Ascending aorta (tissue), 2 donors: ENCODE measurements around the gene SETD7. TPM values are rescaled to one million over a fixed set of nuclear protein-coding genes. Genes with fewer than 3 reads are reported as not detected.

ENCODE experiments used
- DNase-seq, 2 donors: peaks; one replicate each; pipeline ENCODE4 v3.0.0-alpha.2; 2019; ENCODE audit warnings: low spot score in 2 of 2
- H3K27ac ChIP-seq, 2 donors: fragments of 200-600 bp; sonication (generic); one replicate each; pipeline ENCODE4 v1.5.1; 2016 to 2017; ENCODE audit warnings: mild to moderate bottlenecking in 1 of 2
- H3K27me3 ChIP-seq: fragments of 200-600 bp; sonication (generic); one replicate; pipeline ENCODE4 v1.5.1; 2017
- H3K36me3 ChIP-seq, 2 donors: fragments of 200-600 bp; sonication (generic); one replicate each; pipeline ENCODE4 v1.5.1; 2016
- H3K4me1 ChIP-seq, 2 donors: fragments of 200-600 bp; sonication (generic); one replicate each; pipeline ENCODE4 v1.5.1; 2016 to 2017; ENCODE audit warnings: mild to moderate bottlenecking in 1 of 2
- H3K4me3 ChIP-seq, 2 donors: fragments of 200-600 bp; sonication (generic); one replicate each; pipeline ENCODE4 v1.5.1; 2016 to 2017; ENCODE audit warnings: mild to moderate bottlenecking in 1 of 2
- H3K9me3 ChIP-seq, 2 donors: fragments of 200-600 bp; sonication (generic); one replicate each; pipeline ENCODE4 v1.5.1; 2016
- CTCF ChIP-seq, 3 experiments: fragments of 200-600 bp in 2 of 3; fragments of 450-650 bp in 1 of 3; sonication (generic) in 2 of 3; IDR thresholded peaks; one replicate each; pipeline ENCODE4 v1.5.1; 2016 to 2019; ENCODE audit warnings: antibody characterized with exemption in 3 of 3, mild to moderate bottlenecking in 1 of 3, moderate library complexity in 1 of 3
- intact Hi-C: fragments of 100-400 bp; cut with DNase I; formaldehyde crosslinking; loops from one replicate; pipeline ENCODE4 v1.15.1; 2023
- total RNA-seq: library from RNA; depleted of rRNA; stranded (reverse); fragments of >200 nt; gene quantifications from one replicate; pipeline ENCODE4 v1.1.0, GENCODE V29; 2016

Gene SETD7
- total RNA-seq, 1 donor from 2014 or later, result 33.2 TPM

GRCh38 chr4:139492429-139492828, 63.6 kb downstream of the SETD7 start:
- no peak for TF ChIP-seq CTCF (IDR thresholded peaks at IDR 0.05)
- Histone ChIP-seq H3K27me3 (no peaks in the 10 kb centered on the region), H3K36me3 (no peaks in the 10 kb centered on the region), H3K9me3 (no peaks in the 10 kb centered on the region), H3K4me1 (no peaks in the 10 kb centered on the region), H3K4me3 (no peak overlapping the region), H3K27ac (no peak overlapping the region)
- intact Hi-C loops, result no loop called here
- no peak for DNase-seq

- no peaks in the 10 kb centered on the region for H3K27me3 ChIP-seq
- intact Hi-C loops, result no loop called here
- peaks cover 0 to 4% of the 10 kb centered on the region in 2 donors for H3K4me1 ChIP-seq
- no peak overlapping the region for H3K4me3 ChIP-seq
- H3K27ac ChIP-seq, result no peak overlapping the region
- no peak for TF ChIP-seq CTCF (IDR thresholded peaks at IDR 0.05)
- H3K9me3 ChIP-seq, result no peaks in the 10 kb centered on the region
- no peak for DNase-seq
- no peaks in the 10 kb centered on the region for H3K36me3 ChIP-seq
Measured at GRCh38 chr4:139489638-139490037, 66.4 kb downstream of the SETD7 start.

DNA sequence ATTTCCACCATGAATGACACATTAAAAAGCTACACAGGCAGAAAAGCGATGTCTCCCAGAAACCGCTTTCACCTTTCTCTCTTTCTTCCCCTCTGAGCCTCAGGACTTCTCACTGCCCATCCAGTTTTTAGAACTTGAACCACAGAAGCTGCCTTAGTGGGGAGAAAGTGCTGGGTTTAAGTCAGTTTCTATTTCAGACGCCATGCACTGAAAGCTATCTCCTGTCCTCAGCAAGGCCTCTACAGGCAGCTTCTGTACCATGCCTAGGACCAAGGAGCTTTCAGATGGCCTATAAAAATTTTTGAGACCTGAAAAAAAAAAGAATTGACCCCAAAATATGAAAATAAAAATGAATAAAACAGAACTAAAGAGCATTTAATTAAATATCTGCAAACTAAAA, 67.6 kb downstream of the SETD7 start:
- Histone ChIP-seq H3K27me3 (no peaks in the 10 kb centered on the region), H3K9me3 (no peaks in the 10 kb centered on the region), H3K4me3 (no peak overlapping the region), H3K27ac (no peak overlapping the region), H3K36me3 (no peaks in the 10 kb centered on the region), H3K4me1 (peaks cover 0 to 4% of the 10 kb centered on the region in 2 donors)
- no peak for DNase-seq
- no peak for TF ChIP-seq CTCF (IDR thresholded peaks at IDR 0.05)
- intact Hi-C loops, result no loop called here

DNA sequence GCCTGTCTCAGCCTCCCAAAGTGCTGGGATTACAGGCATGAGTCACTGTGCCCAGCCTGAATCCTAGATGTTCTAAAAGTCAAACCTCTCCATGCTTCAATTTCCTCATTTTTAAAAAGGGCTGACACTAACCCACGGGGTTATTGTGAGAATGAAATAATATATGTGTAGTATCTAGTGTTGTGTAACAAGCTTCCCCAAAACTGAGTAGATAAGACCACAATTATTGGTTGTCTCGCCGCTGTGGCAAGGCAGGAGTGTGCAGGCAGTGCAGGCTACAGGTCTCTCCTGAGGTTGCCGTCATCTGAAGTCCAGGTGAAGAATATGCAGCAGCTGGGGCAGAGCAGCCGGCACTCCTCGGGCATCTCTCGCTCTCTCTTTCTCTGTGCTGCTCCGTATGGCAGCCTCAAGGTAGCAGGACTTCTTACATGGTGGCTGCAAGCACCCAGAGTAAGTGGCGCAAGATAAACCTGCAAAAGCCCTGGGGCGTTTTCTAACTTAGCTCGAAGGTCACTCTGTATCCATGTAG, 71.2 kb downstream of the SETD7 start:
- peaks cover 0 to 4% of the 10 kb centered on the region in 2 donors for H3K4me1 ChIP-seq
- H3K36me3 ChIP-seq, result no peaks in the 10 kb centered on the region
- H3K9me3 ChIP-seq, result no peaks in the 10 kb centered on the region
- no peak for TF ChIP-seq CTCF (IDR thresholded peaks at IDR 0.05)
- DNase-seq, result no peak
- H3K4me3 ChIP-seq, result no peak overlapping the region
- H3K27me3 ChIP-seq, result no peaks in the 10 kb centered on the region
- no peak overlapping the region for H3K27ac ChIP-seq
- intact Hi-C loops, result no loop called here

DNA sequence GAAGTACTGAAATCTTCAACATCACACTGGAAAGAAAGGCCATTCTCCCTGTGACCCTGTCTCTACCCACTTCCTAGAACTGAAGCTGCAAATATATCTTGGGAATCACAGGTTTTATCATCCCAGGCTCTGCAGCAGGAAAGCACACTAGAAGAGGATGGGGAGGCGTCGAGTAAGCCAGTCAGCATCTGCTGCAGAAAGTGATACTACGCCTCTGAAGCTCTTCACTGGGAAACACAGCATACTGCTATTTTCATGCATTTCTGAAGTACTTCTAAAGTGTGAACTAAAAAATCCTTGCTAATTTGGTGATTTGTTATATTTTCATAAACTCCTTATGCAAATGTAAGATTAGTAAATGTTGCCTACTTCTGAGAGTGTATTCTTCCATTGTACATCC, 73.0 kb downstream of the SETD7 start:
- Histone ChIP-seq H3K4me1 (peaks cover 0 to 16% of the 10 kb centered on the region in 2 donors), H3K9me3 (no peaks in the 10 kb centered on the region), H3K27ac (no peak overlapping the region), H3K27me3 (no peaks in the 10 kb centered on the region), H3K4me3 (no peak overlapping the region), H3K36me3 (no peaks in the 10 kb centered on the region)
- DNase-seq, result no peak
- intact Hi-C loops, result no loop called here
- TF ChIP-seq CTCF (IDR thresholded peaks at IDR 0.05), result no peak

DNA sequence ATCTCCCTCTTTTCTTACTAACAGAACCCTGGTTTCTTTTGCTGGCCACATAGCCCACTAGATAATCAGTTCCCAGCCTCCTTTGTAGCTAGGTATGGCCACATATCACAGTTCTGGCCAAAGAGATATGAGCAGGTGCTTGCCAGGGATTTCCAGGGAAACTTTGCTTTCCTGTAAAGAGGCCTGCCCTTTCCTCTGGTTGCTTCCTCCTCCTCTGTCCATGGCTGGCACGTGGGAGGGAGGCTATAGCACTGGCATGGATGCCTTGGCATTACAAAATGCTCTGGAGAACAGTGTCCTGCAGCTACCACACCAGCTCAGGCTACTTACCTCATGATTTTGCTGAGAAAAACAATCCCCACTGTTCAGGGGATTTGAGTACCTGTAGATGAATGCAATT, 74.6 kb downstream of the SETD7 start:
- Histone ChIP-seq H3K9me3 (no peaks in the 10 kb centered on the region), H3K36me3 (no peaks in the 10 kb centered on the region), H3K4me3 (no peak overlapping the region), H3K27ac (no peak overlapping the region), H3K4me1 (peaks cover 0 to 18% of the 10 kb centered on the region in 2 donors), H3K27me3 (no peaks in the 10 kb centered on the region)
- intact Hi-C loops, result no loop called here
- no peak for TF ChIP-seq CTCF (IDR thresholded peaks at IDR 0.05)
- no peak for DNase-seq
